Activated CD8-positive, alpha-beta memory T cell treated with anti-CD3 and anti-CD28 coated beads for 36 hours (primary cell): ENCODE results near the gene AUTS2. TPM values are rescaled to one million over a fixed set of nuclear protein-coding genes. Genes with fewer than 3 reads are reported as not detected.

Experiments
- CTCF ChIA-PET: fragments of 350-600 bp; sonication (Branson Sonifier 250); formaldehyde crosslinking; loops from one replicate; lab custom pipeline; 2021; ENCODE audit warnings: antibody characterized with exemption; lab: Charles Lee
- POLR2A ChIA-PET: fragments of 350-600 bp; sonication (Branson Sonifier 250); formaldehyde crosslinking; loops from one replicate; lab custom pipeline; 2021; ENCODE audit warnings: antibody characterized with exemption; lab: Charles Lee
- total RNA-seq, 2 experiments: library from RNA; stranded (reverse); gene quantifications; one replicate each; pipeline ENCODE4 v1.2.3, GENCODE V29; 2021

AUTS2 gene
- total RNA-seq, 2 experiments from 2014 or later: 3.4 to 3.5 TPM

- ChIA-PET CTCF (interaction anchor here (0.7 kb wide), 1 partner anchor 15 kb away, joined by 3 read pairs; no protein-coding TSS in a partner anchor), POLR2A (no interaction called here)
Measured at GRCh38 chr7:69883399-69883891, 285.2 kb downstream of the AUTS2 start.

- ChIA-PET POLR2A (no interaction called here), CTCF (no interaction called here)
Measured at GRCh38 chr7:69885431-69885830, 287.2 kb downstream of the AUTS2 start.

GRCh38 chr7:69889338-69889975 is 291.2 kb downstream of the AUTS2 start:
- CTCF ChIA-PET: no interaction called here
- POLR2A ChIA-PET: no interaction called here

GRCh38 chr7:69889976-69890351 is 291.7 kb downstream of the AUTS2 start:
- POLR2A ChIA-PET: no interaction called here
- CTCF ChIA-PET: no interaction called here

GRCh38 chr7:69892790-69893189 is 294.5 kb downstream of the AUTS2 start:
- ChIA-PET CTCF (no interaction called here), POLR2A (no interaction called here)

- POLR2A ChIA-PET: no interaction called here
- CTCF ChIA-PET: no interaction called here
Measured at GRCh38 chr7:69893906-69894305, 295.6 kb downstream of the AUTS2 start.

GRCh38 chr7:69895446-69895845 is 297.2 kb downstream of the AUTS2 start:
- POLR2A ChIA-PET: no interaction called here
- CTCF ChIA-PET: interaction anchor here (0.6 kb wide), 1 partner anchor 750 kb away, joined by 5 read pairs; no protein-coding TSS in a partner anchor

GRCh38 chr7:69896121-69896520 is 297.8 kb downstream of the AUTS2 start:
- POLR2A ChIA-PET: no interaction called here
- CTCF ChIA-PET: interaction anchor here (0.7 kb wide), 1 partner anchor 174 kb away, joined by 3 read pairs; no protein-coding TSS in a partner anchor

GRCh38 chr7:69898189-69898588 is 299.9 kb downstream of the AUTS2 start:
- CTCF ChIA-PET: no interaction called here

GRCh38 chr7:69903410-69903809 is 305.1 kb downstream of the AUTS2 start:
- ChIA-PET CTCF (no interaction called here), POLR2A (no interaction called here)

More at GRCh38 chr7:69898189-69898588, 299.9 kb downstream of the AUTS2 start:
- POLR2A ChIA-PET: no interaction called here

GRCh38 chr7:69906283-69906995 is 308.2 kb downstream of the AUTS2 start:
- POLR2A ChIA-PET: no interaction called here
- CTCF ChIA-PET: no interaction called here

GRCh38 chr7:69907720-69908119 is 309.4 kb downstream of the AUTS2 start:
- CTCF ChIA-PET: no interaction called here
- POLR2A ChIA-PET: interaction anchor here (0.5 kb wide), 1 partner anchor 620 kb away, joined by 3 read pairs; no protein-coding TSS in a partner anchor

- POLR2A ChIA-PET: no interaction called here
- CTCF ChIA-PET: no interaction called here
Measured at GRCh38 chr7:69908454-69908853, 310.2 kb downstream of the AUTS2 start.

- ChIA-PET CTCF (no interaction called here), POLR2A (no interaction called here)
Measured at GRCh38 chr7:69910150-69910549, 311.9 kb downstream of the AUTS2 start.

GRCh38 chr7:69911337-69911736 is 313.1 kb downstream of the AUTS2 start:
- POLR2A ChIA-PET: no interaction called here
- CTCF ChIA-PET: no interaction called here

GRCh38 chr7:69912141-69912540 is 313.9 kb downstream of the AUTS2 start:
- ChIA-PET CTCF (no interaction called here), POLR2A (no interaction called here)

GRCh38 chr7:69912846-69913245 is 314.6 kb downstream of the AUTS2 start:
- ChIA-PET POLR2A (no interaction called here), CTCF (no interaction called here)

- ChIA-PET POLR2A (no interaction called here), CTCF (no interaction called here)
Measured at GRCh38 chr7:69919426-69920111, 321.3 kb downstream of the AUTS2 start.

- CTCF ChIA-PET: no interaction called here
- POLR2A ChIA-PET: no interaction called here
Measured at GRCh38 chr7:69920797-69921196, 322.5 kb downstream of the AUTS2 start.
